Measurements from ENCODE around the gene NEDD9. TPM values are rescaled to one million over a fixed set of nuclear protein-coding genes. Genes with fewer than 3 reads are reported as not detected.

Gene NEDD9
- total RNA-seq, 1 donor from 2014 or later, result 14.1 TPM

DNA sequence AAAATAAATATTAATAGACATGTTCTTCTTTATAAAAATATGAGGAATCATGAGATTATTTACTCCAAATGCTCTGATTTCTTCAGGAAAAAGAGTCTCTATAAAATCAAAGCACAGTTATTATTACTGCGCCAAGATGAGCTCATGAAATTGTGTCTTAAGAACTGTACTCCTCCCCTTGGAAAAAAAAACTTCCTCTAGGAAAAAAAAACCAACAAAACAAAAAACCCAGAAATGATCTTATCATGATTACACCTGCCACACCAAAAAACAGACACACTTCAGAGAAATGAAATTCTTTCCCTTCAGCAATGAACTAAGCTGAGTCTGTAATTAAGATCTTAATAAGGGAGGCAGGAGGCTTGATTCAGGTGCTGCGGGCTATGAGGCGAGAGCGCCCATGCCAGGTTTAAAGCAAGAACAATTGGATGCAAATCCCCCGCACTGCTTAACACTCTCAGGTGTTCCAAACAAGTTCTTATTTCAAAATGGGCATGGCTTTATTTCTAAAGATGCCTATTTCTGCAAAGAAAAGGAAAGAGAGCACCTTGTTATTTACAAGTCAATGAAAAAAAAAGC is 9.1 kb downstream of the NEDD9 start:
- DNase-seq (ENCODE audit: low spot score), result no peak
- intact Hi-C loops (cut with DNase I), result loop anchor here (5.0 kb wide), 1 partner anchor 209 kb away; no protein-coding TSS in a partner anchor

DNA sequence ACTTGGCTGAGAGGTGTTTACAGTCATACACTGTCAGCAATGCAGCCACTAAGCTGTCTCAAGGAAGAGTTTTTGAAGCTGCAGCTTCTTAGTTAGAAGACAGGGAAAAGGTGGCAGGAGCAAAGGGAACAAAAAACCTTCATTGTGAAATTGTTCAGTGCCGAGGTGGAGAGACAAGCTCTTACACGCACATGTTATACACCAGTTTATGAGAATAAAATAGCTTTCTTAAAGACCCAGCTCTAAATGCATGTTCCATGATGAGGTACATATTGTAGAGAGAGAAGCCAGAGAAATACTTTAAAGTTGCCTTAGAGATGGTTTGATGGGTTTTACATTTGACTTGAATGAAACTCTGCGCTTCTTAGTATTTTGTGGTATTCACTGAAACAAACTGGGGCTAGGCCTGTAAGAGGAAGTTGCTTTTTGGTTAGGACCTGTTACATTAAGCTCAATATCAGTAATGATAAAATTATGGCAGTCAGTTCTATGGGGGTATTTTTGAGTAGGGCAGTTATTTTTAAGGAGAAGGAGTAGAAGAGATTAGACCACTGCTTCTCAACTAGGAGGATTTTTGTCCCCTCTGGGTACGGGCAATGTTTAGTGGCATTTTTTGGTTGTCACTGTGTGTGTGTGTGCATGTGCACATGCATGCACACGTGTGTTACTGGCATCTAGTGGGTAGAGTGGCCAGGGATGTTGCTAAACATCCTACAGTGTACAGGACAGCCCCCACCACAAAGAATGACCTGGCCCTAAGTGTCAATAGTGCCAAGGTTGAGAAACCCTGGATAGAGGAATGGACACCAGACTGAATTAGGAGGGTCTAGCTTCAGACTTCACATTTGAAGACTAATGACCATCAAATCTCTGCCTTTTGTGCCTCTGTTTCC is 9.8 kb downstream of the NEDD9 start:
- DNase-seq (ENCODE audit: low spot score), result no peak
- intact Hi-C loops (cut with DNase I), result loop anchor here (5.0 kb wide), 1 partner anchor 210 kb away; no protein-coding TSS in a partner anchor

DNA sequence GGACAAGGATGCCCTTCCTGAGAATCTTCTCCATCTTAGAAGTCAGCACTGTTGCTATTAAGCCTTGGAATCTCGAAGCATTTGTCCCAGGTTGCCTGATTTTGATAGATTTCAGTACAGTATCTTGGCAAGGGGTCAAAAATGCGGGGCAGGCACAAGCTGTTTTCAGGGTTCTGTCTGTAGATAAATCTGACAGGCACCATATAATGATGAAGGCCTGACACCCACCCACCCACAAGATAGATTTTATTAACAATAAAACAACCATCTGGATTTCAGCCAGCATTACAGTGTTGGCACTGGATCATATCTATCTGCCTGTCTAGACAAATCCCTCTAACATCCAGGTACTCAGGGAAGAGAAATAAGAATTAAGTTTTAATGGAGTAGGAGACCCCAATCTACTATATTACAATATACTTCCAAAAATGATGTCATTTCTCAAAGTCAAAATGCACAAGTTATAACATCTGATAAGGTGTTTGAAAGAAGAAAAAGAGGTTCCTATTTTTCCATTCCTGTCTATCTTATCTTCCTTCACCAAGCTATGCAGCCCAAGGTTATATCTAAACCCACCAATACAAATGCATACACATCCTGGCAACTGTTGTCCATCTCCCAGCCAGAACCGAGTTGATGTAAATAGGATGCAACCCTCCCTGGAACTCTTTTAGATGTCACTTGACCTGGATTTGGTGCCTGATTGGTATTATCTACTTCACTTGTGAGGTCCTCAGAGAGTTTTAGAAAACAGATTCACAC is 10.7 kb downstream of the NEDD9 start:
- DNase-seq (ENCODE audit: low spot score), result no peak
- intact Hi-C loops (cut with DNase I), result loop anchor here (5.0 kb wide), 1 partner anchor 210 kb away; no protein-coding TSS in a partner anchor

DNA sequence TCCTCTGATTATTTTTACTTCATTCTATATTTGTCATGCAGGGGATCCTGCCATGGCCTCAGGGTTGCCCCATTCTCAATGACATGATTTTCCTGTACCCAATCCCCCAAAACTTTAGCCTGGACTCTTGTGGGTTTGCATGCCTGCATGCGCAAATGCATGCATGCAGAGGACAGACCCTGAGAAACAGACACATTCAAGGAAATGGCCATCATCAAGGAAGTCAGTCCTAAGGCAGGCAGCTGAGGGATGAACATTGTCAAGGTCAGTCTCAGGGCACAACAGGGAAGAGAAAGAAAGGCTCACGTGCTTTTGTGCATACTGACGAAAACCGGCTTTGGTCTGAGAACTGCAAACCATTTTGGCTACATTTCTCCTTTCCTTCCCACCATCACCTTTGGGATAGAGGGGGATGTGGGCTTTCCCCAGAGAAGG is 13.1 kb downstream of the NEDD9 start:
- intact Hi-C loops (cut with DNase I), result loop anchor here (5.0 kb wide), 1 partner anchor 138 kb away; no protein-coding TSS in a partner anchor
- no peak for DNase-seq (ENCODE audit: low spot score)

DNA sequence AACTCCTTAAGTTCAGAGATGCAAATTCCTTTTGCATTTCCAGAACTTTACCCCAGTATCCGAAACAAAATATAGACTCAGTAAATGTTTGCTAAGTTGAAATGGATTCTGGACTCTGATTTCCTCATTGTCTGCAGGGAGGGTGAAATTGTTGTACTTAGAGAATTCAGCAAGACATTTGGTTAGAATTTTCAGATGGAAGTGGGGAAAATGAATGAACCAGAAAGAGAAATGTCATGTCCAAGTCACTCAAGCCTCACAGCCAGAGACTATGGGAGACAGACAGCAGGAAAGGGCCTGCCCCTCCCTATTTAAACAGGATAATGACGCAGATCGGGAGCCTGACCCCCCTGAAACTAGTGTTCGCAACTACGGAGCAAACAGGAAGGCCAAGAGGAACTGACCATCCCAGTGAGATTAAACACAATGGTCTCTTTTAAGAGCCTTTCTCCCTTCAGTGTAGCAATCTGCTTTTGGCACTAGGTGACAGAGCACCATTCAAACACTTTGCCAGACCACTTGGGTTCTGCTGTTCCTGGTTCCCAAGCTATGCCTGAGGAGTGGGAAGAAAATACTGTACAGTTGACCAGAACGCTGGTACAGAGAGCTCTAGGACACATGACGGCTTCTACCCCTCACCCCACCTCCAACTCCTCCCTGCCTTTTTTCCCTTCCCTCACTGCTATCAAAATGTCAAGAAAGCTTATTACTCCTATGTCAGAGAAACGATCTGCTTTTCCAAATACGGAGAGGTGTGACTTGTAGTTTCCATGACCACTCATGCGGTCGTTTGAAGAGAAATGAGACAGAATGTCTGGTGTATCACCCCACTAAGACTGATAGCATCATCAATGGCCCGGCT is 13.7 kb downstream of the NEDD9 start:
- intact Hi-C loops (cut with DNase I), result loop anchor here (5.0 kb wide), 1 partner anchor 139 kb away; no protein-coding TSS in a partner anchor

DNA sequence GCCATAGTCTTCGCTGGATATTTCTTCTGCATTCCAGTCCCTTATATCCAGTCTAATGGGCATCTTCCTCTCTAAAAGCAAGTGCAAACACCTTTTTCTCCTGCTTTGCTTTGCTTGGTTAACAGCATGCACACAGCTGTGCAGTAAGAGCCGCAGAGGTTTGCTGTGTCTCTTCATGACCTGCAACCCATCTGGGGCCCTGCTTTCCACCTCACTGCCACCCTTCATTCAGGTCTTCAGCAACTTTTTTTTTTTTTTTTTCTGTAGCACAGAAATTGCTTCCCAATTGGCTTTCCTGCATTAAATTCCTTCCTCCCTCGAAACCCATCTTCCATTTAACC is 14.4 kb downstream of the NEDD9 start:
- no peak for DNase-seq (ENCODE audit: low spot score)
- intact Hi-C loops (cut with DNase I), result loop anchor here (5.0 kb wide), 1 partner anchor 139 kb away; no protein-coding TSS in a partner anchor

More for the DNA sequence above, 13.7 kb downstream of the NEDD9 start:
- DNase-seq (ENCODE audit: low spot score), result peak; percentile 84

DNA sequence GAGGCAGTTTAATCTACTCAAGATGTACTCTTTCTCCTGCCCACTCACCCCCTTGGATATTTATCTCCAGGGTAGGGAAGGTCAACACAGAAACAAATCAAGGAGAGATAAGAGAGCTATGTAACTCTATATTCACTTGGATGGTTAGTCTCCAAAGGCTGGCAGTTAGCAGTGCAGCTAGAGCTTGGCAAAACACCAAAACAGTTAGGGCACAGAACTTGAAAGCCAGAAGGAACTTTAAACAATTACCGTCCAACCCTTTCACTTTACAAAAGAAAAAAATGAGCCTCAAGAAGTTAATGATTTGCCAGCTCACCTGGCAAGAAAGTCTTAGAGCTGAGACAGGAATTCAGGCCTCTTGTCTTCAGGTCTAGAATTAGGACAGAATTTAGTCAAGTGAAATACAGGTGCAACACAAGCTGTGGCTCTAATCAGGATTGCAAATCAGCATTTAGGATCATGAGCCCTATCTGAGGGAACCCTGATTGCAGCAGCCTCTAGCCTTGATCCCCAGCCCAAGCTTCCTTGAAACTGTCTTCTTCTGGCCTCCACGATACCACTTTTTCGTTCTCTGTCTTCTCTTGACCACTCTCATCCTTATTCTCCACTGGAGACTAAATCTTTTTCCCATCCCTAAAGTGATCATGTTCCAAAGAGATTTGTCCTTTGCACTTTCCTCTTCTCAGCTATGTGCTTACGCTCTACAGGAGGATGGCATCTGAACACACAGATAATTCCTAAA is 14.9 kb downstream of the NEDD9 start:
- DNase-seq (ENCODE audit: low spot score), result no peak
- intact Hi-C loops (cut with DNase I), result loop anchor here (5.0 kb wide), 1 partner anchor 140 kb away; no protein-coding TSS in a partner anchor

DNA sequence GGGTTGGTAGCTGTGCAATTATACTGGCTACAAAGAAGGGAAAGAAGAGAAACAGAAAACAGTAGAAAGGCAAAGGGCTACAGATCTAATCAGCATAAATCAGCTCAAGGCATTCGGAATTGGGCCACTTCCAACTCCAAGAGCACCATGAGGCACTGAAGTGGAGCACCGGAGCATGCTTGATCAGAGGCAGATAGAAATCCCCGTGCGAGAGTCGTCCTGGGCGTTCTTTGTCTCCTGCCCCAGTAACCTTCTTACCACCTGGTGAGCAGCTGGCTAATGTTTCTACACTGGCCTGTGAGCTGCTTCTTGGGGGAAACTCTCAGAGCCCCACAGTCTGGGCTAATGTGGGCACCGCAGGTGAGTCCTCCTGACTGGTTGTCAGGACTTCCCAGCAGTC is 16.7 kb downstream of the NEDD9 start:
- DNase-seq (ENCODE audit: low spot score), result no peak
- intact Hi-C loops (cut with DNase I), result loop anchor here (5.0 kb wide), 1 partner anchor 142 kb away; no protein-coding TSS in a partner anchor

DNA sequence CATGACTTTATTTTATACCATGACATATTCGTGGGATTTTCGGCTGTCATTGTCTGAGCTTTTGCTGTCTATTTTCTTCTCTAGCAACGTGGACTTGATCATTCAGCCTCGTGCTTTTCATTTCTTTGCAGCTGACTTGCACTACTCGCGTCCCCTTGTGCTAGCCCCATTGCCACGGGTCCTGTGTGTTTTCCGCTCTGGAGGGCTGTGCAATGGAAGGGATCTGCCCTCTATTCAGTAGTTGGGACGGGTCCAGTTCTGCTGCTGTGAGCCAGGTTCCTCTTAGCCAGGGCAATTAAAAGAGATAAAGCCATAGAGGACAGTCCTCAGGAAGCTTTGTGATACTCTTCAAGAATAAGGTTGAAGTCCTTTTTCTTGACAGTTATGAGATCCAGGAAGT is 17.6 kb downstream of the NEDD9 start:
- intact Hi-C loops (cut with DNase I), result loop anchor here (5.0 kb wide), 1 partner anchor 142 kb away; no protein-coding TSS in a partner anchor
- no peak for DNase-seq (ENCODE audit: low spot score)

DNA sequence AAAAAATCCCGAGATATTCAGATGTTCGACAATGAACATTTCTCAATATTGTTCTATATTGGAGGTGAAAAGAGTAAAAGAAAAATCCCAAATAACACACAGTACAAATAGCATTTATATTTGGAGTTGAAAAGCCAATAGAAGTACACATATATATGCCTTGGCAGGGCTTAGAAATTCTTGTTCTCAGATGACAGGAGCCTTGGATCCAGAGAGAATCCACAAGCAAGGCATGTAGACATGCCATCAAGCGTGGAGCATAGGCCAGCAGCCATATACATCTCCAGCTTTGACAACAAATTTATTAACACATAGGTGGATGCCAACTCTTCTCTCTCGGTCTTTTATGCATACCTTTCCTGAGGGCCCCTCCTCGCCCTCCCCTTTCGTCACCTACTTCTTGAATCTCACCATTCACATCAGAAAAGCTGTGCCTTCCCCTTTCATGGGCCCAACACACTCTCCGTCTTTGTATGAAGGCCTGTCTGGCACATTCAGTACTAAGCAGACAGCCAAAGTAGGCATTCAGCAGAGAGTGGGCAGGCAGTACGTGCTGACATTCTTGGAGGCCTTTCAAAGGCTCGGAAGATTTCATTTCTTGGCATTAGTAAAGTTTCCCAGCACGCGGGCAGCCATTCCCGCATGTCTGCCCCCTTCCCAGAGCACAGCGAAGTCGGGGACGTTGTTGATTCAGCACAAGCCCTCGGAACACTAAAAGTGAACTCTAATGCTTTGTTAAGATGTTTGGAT is 18.2 kb downstream of the NEDD9 start:
- intact Hi-C loops (cut with DNase I), result no loop called here
- no peak for DNase-seq (ENCODE audit: low spot score)

DNA sequence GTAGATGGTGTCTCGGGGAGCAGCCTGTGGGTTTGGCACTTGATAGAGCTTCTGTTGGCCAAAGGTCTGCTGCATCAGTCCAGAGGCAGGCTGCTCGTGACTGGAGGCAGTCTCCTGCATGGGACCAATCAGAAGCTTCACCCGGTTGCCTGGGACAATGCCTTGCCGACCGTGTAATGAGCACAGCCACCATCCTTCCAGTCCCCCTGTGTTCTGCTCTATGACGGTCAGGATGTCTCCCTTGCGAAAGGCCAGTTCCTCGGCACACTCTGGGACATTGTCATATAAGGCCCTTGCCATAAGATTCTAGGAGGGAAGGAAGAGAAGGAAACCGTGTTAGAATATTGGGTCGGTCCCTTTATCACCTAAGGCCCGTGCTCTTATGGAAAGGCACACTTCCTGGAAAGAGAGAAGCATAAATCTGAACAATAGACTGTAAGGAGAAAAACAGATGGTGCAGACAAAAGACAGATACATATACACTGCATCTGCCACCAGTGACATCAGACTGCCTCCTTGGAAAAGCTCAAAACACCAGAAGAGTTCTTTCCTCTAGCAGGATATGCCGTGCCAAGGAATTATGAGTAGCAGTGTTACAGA is 18.9 kb downstream of the NEDD9 start:
- intact Hi-C loops (cut with DNase I), result no loop called here

DNA sequence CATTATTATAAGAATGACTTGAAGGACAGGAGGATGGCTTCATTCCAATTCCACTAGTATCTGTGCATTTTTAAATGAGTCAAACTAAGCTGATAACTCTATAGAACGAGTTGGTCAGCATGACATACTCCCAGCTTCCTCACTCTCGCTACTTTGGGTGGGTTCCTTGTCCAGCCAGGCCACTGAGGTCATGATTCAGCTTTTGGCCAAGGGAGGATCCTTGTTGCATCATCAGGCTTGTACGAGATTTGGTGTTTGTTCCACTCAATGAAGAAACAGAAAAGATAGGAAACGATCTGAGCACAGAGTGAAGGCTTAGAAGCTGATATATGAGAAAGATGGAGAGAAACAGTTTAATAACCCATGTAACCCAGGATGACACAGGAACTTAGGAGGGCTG is 19.8 kb downstream of the NEDD9 start:
- no peak for DNase-seq (ENCODE audit: low spot score)
- intact Hi-C loops (cut with DNase I), result no loop called here

More for the DNA sequence above, 18.9 kb downstream of the NEDD9 start:
- no peak for DNase-seq (ENCODE audit: low spot score)

DNA sequence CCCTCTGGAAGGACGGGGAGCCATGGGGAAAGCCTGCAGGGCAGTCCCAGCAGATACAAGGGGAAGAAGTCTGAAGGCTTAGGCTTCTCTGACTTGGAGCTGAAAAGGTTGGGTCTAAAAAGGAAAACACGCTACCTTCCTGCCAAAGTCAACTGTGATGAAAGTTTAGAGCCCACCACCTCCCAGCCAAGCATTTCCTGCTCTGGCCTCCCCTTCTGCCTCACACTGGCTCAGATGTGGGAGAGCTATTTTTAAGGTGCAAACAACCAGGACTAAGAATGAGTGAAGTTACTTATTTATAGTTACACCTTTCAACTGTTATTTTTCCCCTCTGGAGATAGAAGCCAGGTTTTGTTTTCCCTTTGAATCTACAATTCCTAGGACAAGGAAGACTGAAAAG is 21.2 kb downstream of the NEDD9 start:
- intact Hi-C loops (cut with DNase I), result no loop called here
- no peak for DNase-seq (ENCODE audit: low spot score)

DNA sequence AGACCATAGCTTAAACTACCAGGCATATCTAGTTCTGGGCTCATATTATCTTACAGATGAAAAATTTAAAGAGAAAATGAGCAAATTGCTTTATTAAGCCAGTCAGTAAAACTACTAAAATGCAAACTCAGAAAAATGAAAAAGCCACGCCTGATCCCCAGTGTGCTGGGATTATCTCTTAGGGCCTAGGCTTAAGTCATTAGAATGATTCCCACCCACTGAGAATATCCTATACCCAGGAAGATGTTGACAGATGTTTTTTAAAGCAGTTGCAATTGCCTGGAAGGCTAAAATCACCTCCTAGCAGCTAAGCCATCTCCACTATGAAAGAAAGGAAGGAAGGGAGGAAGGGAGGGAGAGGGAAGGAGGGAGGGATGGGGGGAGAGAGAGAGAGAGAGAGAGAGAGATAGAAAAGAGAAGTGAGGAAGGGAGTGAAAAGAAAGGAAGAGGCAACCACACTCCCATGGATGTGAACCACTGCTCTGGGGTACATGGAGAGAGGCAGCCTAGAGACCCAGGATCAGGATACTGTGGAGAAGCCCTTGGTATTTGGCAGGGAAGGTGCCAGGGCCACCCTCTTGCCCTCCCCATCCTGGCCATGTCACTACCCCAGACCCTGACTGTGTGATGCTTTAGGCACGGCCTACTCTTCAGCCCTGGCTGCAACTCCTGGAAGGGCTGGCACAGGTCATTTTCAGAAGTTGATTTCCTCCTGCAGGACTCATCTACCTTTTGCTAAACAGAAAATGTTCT is 21.9 kb downstream of the NEDD9 start:
- DNase-seq (ENCODE audit: low spot score), result no peak
- intact Hi-C loops (cut with DNase I), result no loop called here

DNA sequence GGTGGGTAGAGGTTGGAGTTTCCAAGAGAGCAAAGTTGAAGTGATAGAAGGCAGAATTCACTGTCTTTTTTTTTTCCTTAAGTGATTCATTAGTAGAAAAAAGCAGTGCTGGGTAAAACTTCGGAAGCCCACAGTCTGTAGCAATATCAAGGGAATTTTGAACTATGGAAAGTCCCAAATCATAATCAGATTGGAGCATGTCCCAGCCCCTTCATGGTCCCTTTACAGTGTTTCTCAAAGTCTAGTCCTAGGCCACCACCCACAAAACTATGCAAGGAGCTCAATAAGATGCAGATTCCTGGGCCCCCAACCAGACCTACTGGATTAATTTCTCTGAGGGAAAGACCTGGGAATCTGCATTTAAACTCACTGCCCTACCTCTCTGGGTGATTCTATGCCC is 22.6 kb downstream of the NEDD9 start:
- no peak for DNase-seq (ENCODE audit: low spot score)
- intact Hi-C loops (cut with DNase I), result no loop called here

DNA sequence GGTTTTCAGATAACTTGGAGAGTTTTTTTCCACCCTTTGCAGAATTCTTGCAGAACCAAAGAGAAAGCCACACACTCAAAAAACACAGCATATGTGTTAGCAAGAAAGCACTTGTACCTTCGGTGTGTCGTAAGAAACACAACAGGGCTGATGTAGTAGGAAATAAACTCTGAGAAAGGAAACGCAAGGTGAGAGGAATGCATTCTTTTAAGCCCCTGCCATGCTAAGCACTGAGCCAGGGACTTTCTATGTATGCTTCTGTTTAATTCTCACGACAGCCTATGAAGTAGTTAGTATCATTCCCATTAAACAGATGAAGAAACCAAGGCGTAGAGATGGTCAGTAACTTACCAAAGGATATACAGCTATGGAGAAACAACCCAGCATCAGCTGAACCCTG is 23.1 kb downstream of the NEDD9 start:
- no peak for DNase-seq (ENCODE audit: low spot score)
- intact Hi-C loops (cut with DNase I), result no loop called here

DNA sequence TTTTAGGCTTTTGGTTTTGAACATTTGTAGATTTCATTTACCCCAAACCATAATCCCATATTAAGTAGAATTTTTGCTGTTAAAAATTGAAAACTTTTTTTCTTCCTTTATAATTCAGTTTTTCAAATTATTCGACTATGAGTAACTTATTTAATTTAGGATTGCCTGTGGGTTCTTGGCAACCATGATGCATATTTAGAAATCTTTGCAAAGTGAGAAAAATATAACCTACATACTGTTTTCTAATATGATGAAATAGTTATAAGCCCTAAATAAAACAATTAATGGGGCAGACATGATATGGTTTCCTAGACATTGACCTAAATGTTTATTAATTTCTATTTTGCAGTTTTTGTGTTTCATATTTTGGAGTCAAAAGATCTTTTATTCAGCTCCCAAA is 23.6 kb downstream of the NEDD9 start:
- intact Hi-C loops (cut with DNase I), result no loop called here
- no peak for DNase-seq (ENCODE audit: low spot score)

Data from cardiac septum (tissue), 1 donor.